Measurements from ENCODE around the gene CDC6. TPM values are rescaled to one million over a fixed set of nuclear protein-coding genes. Genes with fewer than 3 reads are reported as not detected.
"Not testable (repeated sequence)": the region's sequence is repeated elsewhere in the genome, so short reads cannot be mapped to it uniquely, and the experiment has no call there.

Gene CDC6
- total and polyA plus RNA-seq, 11 donors, result 0.07 to 9.8 (median 0.69) TPM

GRCh38 chr17:40303708-40304551 lies 16.3 kb downstream of the CDC6 start:
- 41 to 46% (median 44%) methylated on average over 5 of the region's 5 CpGs for WGBS, 4 donors
- intact Hi-C loops (cut with DNase I), result loop anchor here (1.0 to 10.0 kb wide), 7 partner anchors 50 to 233 kb away; partner anchors contain the start of gene TOP2A (in 8 of the 10)
- DNase-seq (peak in 1 of 5 donors; percentile 42), ATAC-seq (peak; percentile 47 to 66 (median 64))
- H3K36me3 ChIP-seq, result no peaks in the 10 kb centered on the region
- H3K4me3 ChIP-seq, result no peak overlapping the region
- TF ChIP-seq CTCF (IDR thresholded peaks at IDR 0.05) (no peak), POLR2A (IDR thresholded peaks at IDR 0.05) (no peak)
- peaks cover 4 to 65% (median 48%) of the 10 kb centered on the region in 12 donors for H3K4me1 ChIP-seq
- H3K9me3 ChIP-seq, result no peaks in the 10 kb centered on the region
- peak overlapping the region in 6 of 12 donors; percentile 25 to 81 (median 49) for H3K27ac ChIP-seq
- H3K27me3 ChIP-seq, result no peaks in the 10 kb centered on the region

- 80 to 100% (median 90%) methylated on average over 4 to 5 of the region's 5 CpGs for WGBS, 4 donors
- intact Hi-C loops (cut with DNase I), result loop anchor here (5.0 to 10.0 kb wide), 4 partner anchors 110 to 233 kb away; partner anchors contain the start of gene TOP2A (in 8 of the 10)
- not testable (repeated sequence) for H3K27me3 ChIP-seq, H3K36me3 ChIP-seq, DNase-seq, H3K4me3 ChIP-seq, H3K9me3 ChIP-seq
- ATAC-seq, result peak in 1 of 4 donors; percentile 28
- Histone ChIP-seq H3K4me1 (peaks cover 8 to 65% (median 50%) of the 10 kb centered on the region in 12 donors), H3K27ac (peak overlapping the region in 5 of 12 donors; percentile 31 to 81 (median 55))
Measured at GRCh38 chr17:40304552-40304863, 16.8 kb downstream of the CDC6 start.

- H3K36me3 ChIP-seq, H3K9me3 ChIP-seq, H3K27me3 ChIP-seq, DNase-seq, H3K4me3 ChIP-seq, ATAC-seq: not testable (repeated sequence)
- Histone ChIP-seq H3K4me1 (peaks cover 11 to 65% (median 50%) of the 10 kb centered on the region in 12 donors), H3K27ac (peak overlapping the region in 4 of 12 donors; percentile 32 to 81 (median 60))
- WGBS, 4 donors, result 96 to 100% (median 98%) methylated on average over 5 of the region's 5 CpGs
- intact Hi-C loops (cut with DNase I), result loop anchor here (5.0 to 10.0 kb wide), 4 partner anchors 110 to 232 kb away; partner anchors contain the start of gene TOP2A (in 9 of the 10)
Measured at GRCh38 chr17:40304866-40305265, 17.2 kb downstream of the CDC6 start.

GRCh38 chr17:40306395-40306794 lies 18.7 kb downstream of the CDC6 start:
- ATAC-seq (no peak), DNase-seq (no peak)
- H3K27ac ChIP-seq, result peak overlapping the region in 8 of 12 donors; percentile 26 to 68 (median 51)
- H3K36me3 ChIP-seq, result no peaks in the 10 kb centered on the region
- H3K27me3 ChIP-seq, result no peaks in the 10 kb centered on the region
- intact Hi-C loops (cut with DNase I), result loop anchor here in 8 of 10 donors (5.0 to 10.0 kb wide), 3 partner anchors 108 to 228 kb away; partner anchors contain the start of gene TOP2A (in 5 of the 8)
- TF ChIP-seq CTCF (IDR thresholded peaks at IDR 0.05) (no peak), POLR2A (IDR thresholded peaks at IDR 0.05) (no peak)
- no peak overlapping the region for H3K4me3 ChIP-seq
- 53 to 70% (median 69%) methylated on average over 2 of the region's 2 CpGs for WGBS, 4 donors
- H3K9me3 ChIP-seq, result no peaks in the 10 kb centered on the region
- H3K4me1 ChIP-seq, result peaks cover 14 to 76% (median 65%) of the 10 kb centered on the region in 12 donors

Measured in heart left ventricle (tissue), 16 donors.